GM13977 (cell line): ENCODE data around the gene MDN1.

ENCODE experiments used
- DNase-seq: peaks from one replicate; pipeline ENCODE4 v3.0.0; 2012; ENCODE audit warnings: low spot score
- CTCF ChIP-seq: IDR thresholded peaks from 2 replicates; pipeline ENCODE4 v1.5.1; 2012; ENCODE audit warnings: mild to moderate bottlenecking, control low read depth; ENCODE audit not compliant: insufficient read depth; ENCODE audit errors: extremely low read depth, missing control alignments
- in situ Hi-C: fragments of 300-500 bp; cut with MboI; formaldehyde crosslinking; loops from one replicate; pipeline ENCODE4 v1.12.0; 2022; ENCODE audit warnings: low sequenced_read_pairs, low pct_unique_long_range_greater_than_20kb, mixed read lengths, inconsistent platforms; ENCODE audit not compliant: unreplicated experiment

Gene MDN1

GRCh38 chr6:89807581-89807980 is 12.0 kb downstream of the MDN1 start:
- no peak for DNase-seq
- in situ Hi-C loops = no loop called here
- TF ChIP-seq CTCF = no peak

- in situ Hi-C loops = no loop called here
- TF ChIP-seq CTCF = no peak
- DNase-seq = no peak
These were observed 13.7 kb downstream of the MDN1 start for GRCh38 chr6:89805814-89806371.

- no peak for DNase-seq
- in situ Hi-C loops = no loop called here
- no peak for TF ChIP-seq CTCF
These were observed 16.3 kb downstream of the MDN1 start for GRCh38 chr6:89803271-89803670.

GRCh38 chr6:89799756-89800155 is 19.8 kb downstream of the MDN1 start:
- TF ChIP-seq CTCF = no peak
- DNase-seq = no peak
- in situ Hi-C loops = no loop called here

GRCh38 chr6:89799096-89799495 is 20.5 kb downstream of the MDN1 start:
- in situ Hi-C loops = no loop called here
- TF ChIP-seq CTCF = no peak
- no peak for DNase-seq

- in situ Hi-C loops = no loop called here
- TF ChIP-seq CTCF = no peak
These were observed 22.3 kb downstream of the MDN1 start for GRCh38 chr6:89797317-89797716.

GRCh38 chr6:89794324-89794723 is 25.3 kb downstream of the MDN1 start:
- no peak for TF ChIP-seq CTCF
- in situ Hi-C loops = no loop called here
- DNase-seq = no peak

More at GRCh38 chr6:89797317-89797716, 22.3 kb downstream of the MDN1 start:
- DNase-seq = no peak
